DMS153 treated with DMSO at 0.1 percent for 48 hours (cell line): ENCODE results near the gene DYRK2.
"Not testable (repeated sequence)": the region's sequence is repeated elsewhere in the genome, so short reads cannot be mapped to it uniquely, and the experiment has no call there.

Source experiments
- DNase-seq: peaks from one replicate; lab custom pipeline; 2025; ENCODE audit not compliant: unreplicated experiment; lab: John Stamatoyannopoulos, UW

DYRK2 gene

GRCh38 chr12:67669934-67670631 is 21.5 kb downstream of the DYRK2 start:
- DNase-seq = no peak

- no peak for DNase-seq
Observed at GRCh38 chr12:67671419-67671818, 22.9 kb downstream of the DYRK2 start.

- DNase-seq = no peak
Observed at GRCh38 chr12:67671892-67672291, 23.3 kb downstream of the DYRK2 start.

GRCh38 chr12:67672507-67672906 is 24.0 kb downstream of the DYRK2 start:
- DNase-seq = not testable (repeated sequence)

- DNase-seq = not testable (repeated sequence)
Observed at GRCh38 chr12:67673509-67673908, 25.0 kb downstream of the DYRK2 start.

- DNase-seq = no peak
Observed at GRCh38 chr12:67674417-67674816, 25.9 kb downstream of the DYRK2 start.

GRCh38 chr12:67676624-67677023 is 28.1 kb downstream of the DYRK2 start:
- no peak for DNase-seq

GRCh38 chr12:67677166-67677565 is 28.6 kb downstream of the DYRK2 start:
- no peak for DNase-seq

GRCh38 chr12:67681105-67681778 is 32.7 kb downstream of the DYRK2 start:
- no peak for DNase-seq

GRCh38 chr12:67681941-67682620 is 33.5 kb downstream of the DYRK2 start:
- no peak for DNase-seq

- DNase-seq = no peak
Observed at GRCh38 chr12:67689385-67689784, 40.8 kb downstream of the DYRK2 start.

- DNase-seq = no peak
Observed at GRCh38 chr12:67690656-67691055, 42.1 kb downstream of the DYRK2 start.

- no peak for DNase-seq
Observed at GRCh38 chr12:67691220-67691619, 42.7 kb downstream of the DYRK2 start.

- DNase-seq = no peak
Observed at GRCh38 chr12:67692135-67692534, 43.6 kb downstream of the DYRK2 start.

GRCh38 chr12:67692966-67693365 is 44.4 kb downstream of the DYRK2 start:
- no peak for DNase-seq

- no peak for DNase-seq
Observed at GRCh38 chr12:67693894-67694293, 45.3 kb downstream of the DYRK2 start.

GRCh38 chr12:67694306-67694900 is 45.9 kb downstream of the DYRK2 start:
- DNase-seq = no peak

- no peak for DNase-seq
Observed at GRCh38 chr12:67695974-67696373, 47.4 kb downstream of the DYRK2 start.

- DNase-seq = no peak
Observed at GRCh38 chr12:67697443-67697842, 48.9 kb downstream of the DYRK2 start.

GRCh38 chr12:67697967-67698366 is 49.4 kb downstream of the DYRK2 start:
- DNase-seq = no peak

- no peak for DNase-seq
Observed at GRCh38 chr12:67698672-67699581, 50.4 kb downstream of the DYRK2 start.
